HG02642 (cell line): ENCODE measurements around the gene NCK2.
A peak's percentile ranks its signal among the peaks of the same experiment; 100 is the strongest.

Experiments used
- ATAC-seq: cut with Tn5 transposase; IDR thresholded peaks from one replicate; pipeline ENCODE4 v1.9.1; 2021; ENCODE audit warnings: mild to moderate bottlenecking; ENCODE audit not compliant: unreplicated experiment, poor library complexity

Gene NCK2

DNA sequence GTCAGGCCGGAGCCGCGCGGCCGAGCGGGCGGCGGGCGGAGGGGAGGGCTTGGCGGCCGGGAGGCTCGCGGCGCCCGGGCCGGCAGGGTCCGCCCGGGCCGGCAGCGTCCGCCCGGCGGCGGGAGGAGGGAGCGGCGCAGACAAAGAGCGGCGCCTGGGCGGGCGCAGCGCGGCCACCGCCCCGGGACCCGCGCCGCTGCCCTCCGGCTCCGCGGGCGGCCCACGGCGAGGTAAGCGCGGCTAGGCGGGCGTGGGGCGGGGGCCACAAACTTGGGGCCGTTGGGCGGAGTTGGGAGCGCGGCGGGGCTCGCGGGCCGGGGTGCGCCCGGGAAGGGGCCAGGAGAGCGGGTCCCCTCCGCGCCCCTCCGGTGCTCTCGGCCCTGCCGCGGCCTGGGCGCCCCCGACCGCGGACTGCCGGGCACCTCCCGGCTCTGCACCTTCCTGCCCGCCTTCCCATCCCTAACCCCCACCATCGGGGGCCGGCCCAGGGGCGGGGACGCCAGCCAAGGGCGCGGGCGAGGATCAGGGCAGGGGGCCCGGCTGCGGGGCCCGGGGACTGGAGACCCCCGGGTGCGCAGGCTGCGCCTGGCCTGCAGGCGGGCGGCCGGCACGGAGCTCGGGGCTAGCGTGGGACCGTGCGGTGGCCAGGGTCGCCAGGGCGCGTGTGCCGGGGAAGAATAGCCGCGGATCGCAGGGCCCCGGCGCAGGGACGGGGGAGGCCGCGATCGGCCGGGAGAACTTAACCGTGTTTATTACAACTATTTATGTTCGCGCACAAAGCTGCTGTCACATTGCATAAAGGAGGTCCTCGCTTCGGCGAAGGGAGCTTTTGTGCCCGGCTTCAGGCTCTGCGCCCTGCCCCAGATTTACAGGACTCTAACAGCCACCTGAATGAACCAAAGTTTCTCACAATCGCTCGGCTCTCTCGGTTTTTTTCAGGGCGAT is at the start of gene NCK2:
Gene NCK2 (plus strand): TSS at position 4 of the 945 bp plus-strand sequence. CDS start 110,152 bp downstream, outside the sequence.
- ATAC-seq = peak; percentile 25

GRCh38 chr2:105697781-105698449 is 46.8 kb upstream of the NCK2 start:
- ATAC-seq = no peak

- no peak for ATAC-seq
These were observed 45.9 kb upstream of the NCK2 start for GRCh38 chr2:105698820-105699219.

- ATAC-seq = no peak
These were observed 43.7 kb upstream of the NCK2 start for GRCh38 chr2:105701042-105701441.

- ATAC-seq = no peak
These were observed 36.0 kb upstream of the NCK2 start for GRCh38 chr2:105708697-105709096.

DNA sequence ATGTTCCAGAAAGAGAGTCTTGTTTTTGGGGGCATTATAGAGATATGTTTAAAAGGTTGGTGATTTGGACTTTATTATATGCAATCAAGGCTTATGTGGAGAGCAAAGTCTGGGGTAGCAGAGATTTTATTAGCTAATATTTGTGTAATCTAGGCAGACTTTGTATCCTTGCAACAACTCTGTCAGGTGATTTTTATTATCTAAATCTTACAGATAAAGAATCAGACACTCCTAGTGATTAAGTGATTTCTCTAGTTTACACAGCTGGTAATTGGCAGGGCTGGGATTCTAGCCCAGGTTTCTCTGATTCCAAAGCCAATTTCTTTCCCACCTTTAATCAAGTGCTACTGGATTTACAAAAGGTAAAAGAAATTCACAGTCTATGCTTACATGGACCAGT is 33.3 kb upstream of the NCK2 start:
- no peak for ATAC-seq

DNA sequence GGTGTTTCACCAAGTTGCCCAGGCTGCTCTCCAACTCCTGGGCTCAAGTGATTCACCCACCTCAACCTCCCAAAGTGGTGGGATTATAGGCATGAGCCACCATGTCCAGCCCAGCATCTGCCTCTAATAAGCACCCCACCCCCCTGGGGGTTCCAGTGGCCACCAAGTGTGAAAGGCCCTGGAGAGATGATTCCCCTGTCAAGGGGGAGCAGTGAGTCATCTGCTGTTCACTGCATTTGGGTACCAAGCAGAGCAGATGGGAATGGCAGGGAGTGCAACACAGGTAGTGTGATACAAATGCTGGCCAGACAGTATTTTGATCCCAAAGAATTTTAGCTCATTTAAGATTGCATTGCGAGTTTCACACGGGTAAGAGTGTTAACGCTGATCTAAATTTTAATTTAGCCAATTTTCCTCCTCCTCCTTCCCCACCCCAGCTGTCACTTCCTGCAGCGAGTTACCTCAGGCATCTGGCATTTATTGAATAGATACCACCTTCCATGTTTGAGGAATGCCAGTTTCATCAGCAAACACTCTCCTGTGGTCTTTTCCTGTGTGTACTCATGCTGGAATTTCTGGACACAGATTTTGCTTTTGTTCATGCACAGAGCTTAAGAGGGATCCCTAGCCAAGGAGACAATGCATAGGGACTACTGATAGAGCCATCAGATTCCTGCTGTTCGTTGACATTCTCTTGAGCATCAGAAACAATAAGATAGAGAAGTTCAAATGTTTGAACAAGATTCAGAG is 32.4 kb upstream of the NCK2 start:
- ATAC-seq = no peak

GRCh38 chr2:105712981-105713596 is 31.6 kb upstream of the NCK2 start:
- no peak for ATAC-seq

DNA sequence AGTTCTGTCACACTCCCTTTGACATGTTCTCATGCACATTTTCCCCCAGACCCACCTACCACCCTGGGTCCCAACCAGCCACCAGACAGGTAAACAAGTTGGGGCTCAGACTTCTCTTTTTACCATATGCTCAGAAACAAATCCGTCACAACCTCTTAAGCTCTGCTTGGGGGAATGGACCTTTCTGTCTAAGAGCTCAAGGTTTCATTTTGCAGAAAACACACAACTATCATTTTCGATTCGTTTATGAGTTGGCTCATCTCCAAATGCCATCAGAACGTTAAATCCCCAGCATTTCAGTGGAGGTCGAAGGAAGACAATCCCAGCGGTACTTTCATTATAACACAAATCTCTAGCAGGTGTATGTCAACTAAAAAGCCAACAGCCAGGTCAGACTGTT is 30.6 kb upstream of the NCK2 start:
- no peak for ATAC-seq

GRCh38 chr2:105718846-105719481 is 25.7 kb upstream of the NCK2 start:
- ATAC-seq = no peak

GRCh38 chr2:105721991-105722511 is 22.7 kb upstream of the NCK2 start:
- no peak for ATAC-seq

DNA sequence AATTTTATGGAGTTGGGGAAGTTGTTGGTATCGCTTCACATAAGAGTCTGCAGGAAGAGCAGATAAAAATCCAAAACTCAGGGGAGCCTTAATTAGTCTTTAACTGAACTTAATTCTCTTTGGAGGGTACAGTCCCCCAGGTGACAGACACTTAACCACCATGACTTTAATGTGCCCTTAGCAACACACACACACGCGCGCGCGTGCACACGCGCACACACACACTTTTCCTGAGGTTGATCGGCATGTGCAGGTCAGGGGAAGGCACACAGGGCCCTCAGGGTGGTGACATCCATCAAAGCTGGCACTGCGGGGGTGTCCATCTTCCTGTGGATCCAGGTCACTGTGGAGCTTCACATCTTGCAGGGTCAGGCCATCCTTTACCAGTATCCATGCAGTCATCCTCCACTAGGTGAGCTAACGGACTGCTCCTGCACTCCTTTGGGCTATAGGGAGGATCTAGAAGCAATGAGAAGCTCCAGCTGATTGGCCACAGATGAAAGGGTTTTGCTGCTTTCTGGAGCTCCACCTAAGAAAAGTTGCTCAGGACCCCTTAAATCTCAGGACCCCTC is 21.9 kb upstream of the NCK2 start:
- no peak for ATAC-seq

DNA sequence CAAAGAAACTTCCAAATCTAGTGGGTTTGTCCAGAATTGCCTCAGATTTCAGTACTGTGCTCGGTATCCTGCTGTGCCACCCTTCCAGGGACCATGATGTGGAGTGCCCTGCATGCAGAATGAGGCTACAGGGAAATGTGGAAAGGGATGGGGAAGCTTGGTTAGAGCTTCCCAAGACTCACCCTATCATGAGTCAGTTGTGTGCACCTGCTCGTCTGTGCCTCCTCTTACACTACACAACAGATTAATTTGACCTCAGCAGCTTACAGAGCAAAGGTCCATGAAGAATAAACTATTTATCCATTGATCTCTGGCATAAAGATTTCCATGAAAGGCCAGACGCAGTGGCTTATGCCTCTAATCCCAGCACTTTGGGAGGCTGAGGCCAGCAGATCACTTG is 21.3 kb upstream of the NCK2 start:
- no peak for ATAC-seq

GRCh38 chr2:105725388-105725787 is 19.3 kb upstream of the NCK2 start:
- peak; percentile 23 for ATAC-seq

DNA sequence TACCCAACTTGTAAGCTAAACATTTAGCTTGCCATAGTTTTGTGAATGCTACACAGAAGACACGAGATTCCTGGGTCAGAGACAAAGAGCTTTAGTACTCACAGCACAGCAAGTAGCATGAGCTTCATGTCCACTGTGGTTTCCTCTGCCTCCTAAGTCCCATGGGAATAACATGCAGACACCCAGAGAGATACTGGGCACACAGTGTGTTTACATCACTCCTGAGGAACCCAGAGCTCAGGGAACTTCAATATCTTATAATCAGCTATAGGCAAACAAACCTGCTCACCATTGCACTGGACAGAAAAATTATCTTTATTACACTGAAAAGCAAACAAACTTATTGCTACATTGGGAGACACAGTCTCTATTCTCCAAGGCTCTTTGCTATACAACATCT is 14.5 kb upstream of the NCK2 start:
- ATAC-seq = no peak

DNA sequence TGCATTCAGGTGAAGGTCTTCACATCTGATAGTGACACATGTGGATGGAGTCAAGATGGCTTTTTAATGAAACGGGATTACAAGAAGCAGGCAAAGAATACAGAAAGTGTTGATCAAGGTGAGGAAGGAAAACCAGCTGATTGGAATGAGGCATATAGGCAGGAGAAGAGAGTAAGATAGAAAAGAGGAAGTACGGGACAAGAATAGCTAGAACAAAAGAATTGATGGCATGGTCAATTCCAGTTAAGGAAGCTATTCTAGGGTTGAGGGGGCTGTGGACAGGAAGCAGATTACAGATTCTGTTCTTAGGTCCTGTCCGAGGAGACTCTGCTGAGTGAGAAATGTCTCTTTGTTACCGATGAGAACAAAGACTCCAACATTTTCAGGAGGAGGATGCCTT is 13.2 kb upstream of the NCK2 start:
- no peak for ATAC-seq

DNA sequence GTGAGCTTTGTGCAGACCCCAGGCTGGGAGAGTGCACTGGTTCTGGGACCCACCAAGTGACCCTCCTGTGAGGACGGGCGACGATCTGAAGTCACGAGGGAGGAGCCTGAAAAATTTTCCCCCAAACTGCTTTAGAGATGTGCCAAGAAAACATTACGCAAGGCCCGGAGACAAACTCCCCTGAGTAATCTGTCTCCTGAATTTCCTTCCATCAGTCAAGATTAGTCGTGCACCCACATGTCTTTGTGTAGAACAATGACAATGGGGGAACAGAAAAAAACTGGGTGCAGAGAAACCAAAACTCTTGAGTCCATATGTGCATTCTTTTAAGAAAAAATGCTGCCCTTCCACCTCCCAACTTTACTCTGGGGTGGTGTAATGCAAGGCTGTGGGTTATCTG is 12.6 kb upstream of the NCK2 start:
- ATAC-seq = no peak

- ATAC-seq = no peak
These were observed 11.6 kb upstream of the NCK2 start for GRCh38 chr2:105732955-105733607.

- no peak for ATAC-seq
These were observed 10.8 kb upstream of the NCK2 start for GRCh38 chr2:105733875-105734274.
